Neuronal stem cell (in vitro differentiated cells): ENCODE measurements around the gene BCS1L. TPM values are rescaled to one million over a fixed set of nuclear protein-coding genes. Genes with fewer than 3 reads are reported as not detected.

ENCODE experiments used
- DNase-seq: peaks from one replicate; pipeline ENCODE4 v3.0.0-alpha.2; 2013; ENCODE audit warnings: low spot score
- H2AFZ ChIP-seq: one replicate; pipeline ENCODE4 v1.6.1; 2013; ENCODE audit warnings: mild to moderate bottlenecking, low read length, inconsistent platforms
- H2AK5ac ChIP-seq: 2 replicates; pipeline ENCODE4 v1.6.1; 2013; ENCODE audit warnings: low read depth, mild to moderate bottlenecking, inconsistent platforms, low read length, moderate library complexity, mixed read lengths
- H2BK120ac ChIP-seq: 2 replicates; pipeline ENCODE4 v1.6.1; 2013; ENCODE audit warnings: low read depth, mild to moderate bottlenecking, inconsistent platforms, low read length, moderate library complexity, mixed read lengths
- H2BK12ac ChIP-seq: one replicate; pipeline ENCODE4 v1.6.1; 2013; ENCODE audit warnings: low read length, inconsistent platforms
- H2BK15ac ChIP-seq: 2 replicates; pipeline ENCODE4 v1.6.1; 2013; ENCODE audit warnings: mild to moderate bottlenecking, low read length, inconsistent platforms, mixed read lengths
- H2BK5ac ChIP-seq: one replicate; pipeline ENCODE4 v1.6.1; 2013; ENCODE audit warnings: inconsistent platforms, mild to moderate bottlenecking, low read length, moderate library complexity
- H3K14ac ChIP-seq: one replicate; pipeline ENCODE4 v1.6.1; 2013; ENCODE audit warnings: low read length, inconsistent platforms
- H3K18ac ChIP-seq: 2 replicates; pipeline ENCODE4 v1.6.1; 2013; ENCODE audit warnings: low read length, inconsistent platforms
- H3K23ac ChIP-seq: 2 replicates; pipeline ENCODE4 v1.6.1; 2013; ENCODE audit warnings: low read depth, mild to moderate bottlenecking, mixed read lengths, low read length, inconsistent platforms; ENCODE audit not compliant: poor library complexity
- H3K27ac ChIP-seq: replicated peaks from 3 replicates; pipeline ENCODE4 v1.5.1; 2013; ENCODE audit warnings: low read length, inconsistent platforms
- H3K27me3 ChIP-seq, 3 experiments: 2 replicates each; pipeline ENCODE4 v1.6.1; 2013; ENCODE audit warnings: low read length in 3 of 3, mild to moderate bottlenecking in 2 of 3, inconsistent platforms in 1 of 3, low read depth in 1 of 3, mixed read lengths in 1 of 3, moderate library complexity in 1 of 3; ENCODE audit not compliant: control insufficient read depth in 3 of 3, insufficient read depth in 3 of 3
- H3K36me3 ChIP-seq, 2 donors: replicated peaks in 1 of 2; 2 replicates each; pipeline ENCODE4 v1.6.1; 2013; ENCODE audit warnings: low read length in 2 of 2; ENCODE audit not compliant: control insufficient read depth in 2 of 2, insufficient read depth in 2 of 2
- H3K4ac ChIP-seq: 2 replicates; pipeline ENCODE4 v1.6.1; 2013; ENCODE audit warnings: inconsistent platforms, mild to moderate bottlenecking, low read length, moderate library complexity
- H3K4me1 ChIP-seq, 2 donors: 1 replicate in 1 of 2; 2 replicates in 1 of 2; pipeline ENCODE4 v1.6.1; 2013; ENCODE audit warnings: low read length in 2 of 2, low read depth in 1 of 2; ENCODE audit not compliant: control insufficient read depth in 2 of 2, insufficient read depth in 1 of 2
- H3K4me2 ChIP-seq: one replicate; pipeline ENCODE4 v1.6.1; 2013; ENCODE audit warnings: mild to moderate bottlenecking, low read length, inconsistent platforms; ENCODE audit not compliant: insufficient read depth, poor library complexity, severe bottlenecking
- H3K4me3 ChIP-seq, 2 donors: 2 replicates each; pipeline ENCODE4 v1.5.1; 2013; ENCODE audit warnings: low read length in 2 of 2, mild to moderate bottlenecking in 2 of 2, inconsistent platforms in 1 of 2, moderate library complexity in 1 of 2
- H3K79me1 ChIP-seq: one replicate; pipeline ENCODE4 v1.6.1; 2013; ENCODE audit warnings: low read depth, mild to moderate bottlenecking, inconsistent platforms, low read length, moderate library complexity
- H3K9ac ChIP-seq: one replicate; pipeline ENCODE4 v1.6.1; 2013; ENCODE audit warnings: mild to moderate bottlenecking, low read depth, low read length, inconsistent platforms; ENCODE audit not compliant: poor library complexity
- H3K9me3 ChIP-seq, 2 donors: replicated peaks in 1 of 2; 2 replicates each; pipeline versions ENCODE3 to v1.6.1; 2013; ENCODE audit warnings: low read length in 2 of 2, mild to moderate bottlenecking in 2 of 2, inconsistent platforms in 1 of 2, low read depth in 1 of 2, mixed read lengths in 1 of 2, moderate library complexity in 1 of 2; ENCODE audit not compliant: control insufficient read depth in 2 of 2, insufficient read depth in 1 of 2
- H4K8ac ChIP-seq: one replicate; pipeline ENCODE4 v1.6.1; 2013; ENCODE audit warnings: low read depth, mild to moderate bottlenecking, inconsistent platforms, low read length, moderate library complexity
- H4K91ac ChIP-seq: one replicate; pipeline ENCODE4 v1.6.1; 2013; ENCODE audit warnings: low read length, low read depth, mild to moderate bottlenecking, inconsistent platforms; ENCODE audit not compliant: poor library complexity
- WGBS, 2 donors: extraction: QIAGEN DNeasy Blood & Tissue Kit; methylation state at CpG; one replicate each; pipeline ENCODE4 v1.1.7; 2013; ENCODE audit warnings: missing lambda C conversion rate in 2 of 2, mixed read lengths in 1 of 2; ENCODE audit not compliant: insufficient read length in 2 of 2, insufficient replicate concordance in 1 of 2; ENCODE audit errors: extremely low coverage in 2 of 2; 5-methylcytosine and 5-hydroxymethylcytosine counted together
- polyA plus RNA-seq, 2 experiments: library from polyadenylated mRNA; stranded (reverse); fragments of 200-250 nt; gene quantifications; one replicate each; pipeline ENCODE4 v1.2.3, GENCODE V29; 2013

The BCS1L gene
- polyA plus RNA-seq (2013, experiment 1 of 2): 17.1 TPM
- 15.7 TPM for polyA plus RNA-seq (2013, experiment 2 of 2)

DNA sequence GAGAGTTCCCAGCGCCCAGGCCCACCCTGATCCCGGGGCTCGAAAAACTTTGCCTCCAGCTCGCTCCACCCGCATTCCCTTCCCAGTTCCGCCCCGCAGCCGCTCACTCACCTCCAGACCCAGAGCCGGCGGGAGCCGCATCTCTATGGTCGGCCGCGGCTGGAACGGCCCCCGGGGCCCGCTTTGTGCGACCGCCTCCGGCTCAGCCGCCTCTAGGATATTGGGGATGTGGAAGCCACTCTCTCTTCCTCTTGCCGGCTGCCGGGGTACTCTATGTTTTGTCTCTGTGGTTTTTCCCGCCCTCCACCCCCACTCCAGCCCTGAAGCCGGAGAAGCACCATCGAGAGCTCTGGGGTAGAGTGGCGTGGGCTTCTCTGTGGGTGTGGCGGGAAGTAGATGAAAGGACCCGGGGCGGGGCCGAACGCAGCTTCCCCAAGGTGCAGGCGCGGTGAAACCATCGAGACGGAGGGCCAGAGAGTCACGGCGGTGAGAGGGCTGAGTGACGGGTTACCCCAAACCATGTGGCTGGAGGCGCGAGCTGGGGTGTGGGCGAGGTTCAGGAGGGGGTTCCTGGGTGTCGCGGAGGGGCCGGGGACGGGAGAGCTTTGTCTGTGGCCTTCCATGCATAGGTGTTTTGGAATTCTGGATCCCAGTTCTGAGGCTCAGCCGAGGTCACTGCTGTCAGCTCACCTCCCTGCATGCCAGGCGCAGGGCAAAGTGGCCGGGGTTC is at the start of gene BCS1L, which contains the start of gene ZNF142:
Gene BCS1L (plus strand): TSS at position 426 of the 730 bp plus-strand sequence. CDS start 1,305 bp downstream, outside the sequence.
Gene ZNF142 (minus strand): TSS at position 366 of the 730 bp plus-strand sequence. CDS start 3,194 bp downstream, outside the sequence.
- H2BK120ac ChIP-seq: no peak within 1 kb of the TSS
- H3K4me2 ChIP-seq: peak within 1 kb of the TSS; percentile 93
- peaks cover 3 to 4% of the 10 kb centered on the region in 2 donors for H3K4me1 ChIP-seq
- H3K27ac ChIP-seq: peak within 1 kb of the TSS; percentile 69
- peak within 1 kb of the TSS; percentile 76 for H3K18ac ChIP-seq
- peak; percentile 84 for DNase-seq
- H2BK12ac ChIP-seq: no peak within 1 kb of the TSS
- H3K4ac ChIP-seq: no peak within 1 kb of the TSS
- H2AFZ ChIP-seq: peak within 1 kb of the TSS; percentile 98
- H4K8ac ChIP-seq: no peak within 1 kb of the TSS
- H3K9ac ChIP-seq: peak within 1 kb of the TSS; percentile 79
- no peak within 1 kb of the TSS for H4K91ac ChIP-seq
- peaks cover 4% of the 10 kb centered on the region for H3K79me1 ChIP-seq
- peaks cover 45 to 77% of the 10 kb centered on the region in 2 donors for H3K36me3 ChIP-seq
- H2BK5ac ChIP-seq: no peak within 1 kb of the TSS
- peak within 1 kb of the TSS; percentile 86 to 92 for H3K4me3 ChIP-seq
- peak within 1 kb of the TSS; percentile 17 for H3K23ac ChIP-seq
- WGBS, 2 donors: no CpG with 5 or more reads among the region's 49 CpGs
- no peaks in the 10 kb centered on the region for H3K27me3 ChIP-seq
- H3K9me3 ChIP-seq: no peaks in the 10 kb centered on the region
- H2BK15ac ChIP-seq: no peak within 1 kb of the TSS
- H3K14ac ChIP-seq: no peak within 1 kb of the TSS
- H2AK5ac ChIP-seq: no peak within 1 kb of the TSS

DNA sequence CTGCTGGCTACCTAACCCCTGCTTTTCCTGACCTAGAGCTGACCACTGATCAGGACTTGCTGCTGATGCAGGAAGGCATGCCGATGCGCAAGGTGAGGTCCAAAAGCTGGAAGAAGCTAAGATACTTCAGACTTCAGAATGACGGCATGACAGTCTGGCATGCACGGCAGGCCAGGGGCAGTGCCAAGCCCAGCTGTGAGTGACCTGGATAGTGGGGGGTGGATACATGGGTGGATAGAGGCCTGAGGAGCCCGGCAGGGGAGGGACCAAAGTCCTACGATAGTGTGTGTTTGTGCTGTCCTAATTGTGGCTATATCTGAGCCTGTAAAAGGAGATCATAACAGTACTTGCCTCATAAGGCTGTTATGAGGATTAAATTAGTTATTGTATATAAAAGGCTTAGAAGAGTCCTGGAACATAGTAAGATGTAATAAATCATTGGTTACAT is 43.6 kb upstream of the BCS1L start:
- no peak overlapping the region for H3K14ac ChIP-seq
- H2BK12ac ChIP-seq: no peak overlapping the region
- H3K4me1 ChIP-seq: no peaks in the 10 kb centered on the region
- H3K23ac ChIP-seq: no peak overlapping the region
- H4K91ac ChIP-seq: no peak overlapping the region
- no peak for DNase-seq
- H4K8ac ChIP-seq: no peak overlapping the region
- no peak overlapping the region for H3K4ac ChIP-seq
- no peaks in the 10 kb centered on the region for H3K36me3 ChIP-seq
- H2BK5ac ChIP-seq: no peak overlapping the region
- no peak overlapping the region for H3K4me2 ChIP-seq
- no peak overlapping the region for H2AFZ ChIP-seq
- whole genome bisulfite sequencing, 2 donors: no CpG with 5 or more reads among the region's 6 CpGs
- H3K27me3 ChIP-seq: no peaks in the 10 kb centered on the region
- H3K4me3 ChIP-seq: no peak overlapping the region
- H2AK5ac ChIP-seq: no peak overlapping the region
- no peak overlapping the region for H3K27ac ChIP-seq
- H3K9ac ChIP-seq: no peak overlapping the region
- no peak overlapping the region for H2BK120ac ChIP-seq
- no peaks in the 10 kb centered on the region for H3K9me3 ChIP-seq
- peak overlapping the region; percentile 70 for H3K18ac ChIP-seq
- H2BK15ac ChIP-seq: no peak overlapping the region
- no peaks in the 10 kb centered on the region for H3K79me1 ChIP-seq

DNA sequence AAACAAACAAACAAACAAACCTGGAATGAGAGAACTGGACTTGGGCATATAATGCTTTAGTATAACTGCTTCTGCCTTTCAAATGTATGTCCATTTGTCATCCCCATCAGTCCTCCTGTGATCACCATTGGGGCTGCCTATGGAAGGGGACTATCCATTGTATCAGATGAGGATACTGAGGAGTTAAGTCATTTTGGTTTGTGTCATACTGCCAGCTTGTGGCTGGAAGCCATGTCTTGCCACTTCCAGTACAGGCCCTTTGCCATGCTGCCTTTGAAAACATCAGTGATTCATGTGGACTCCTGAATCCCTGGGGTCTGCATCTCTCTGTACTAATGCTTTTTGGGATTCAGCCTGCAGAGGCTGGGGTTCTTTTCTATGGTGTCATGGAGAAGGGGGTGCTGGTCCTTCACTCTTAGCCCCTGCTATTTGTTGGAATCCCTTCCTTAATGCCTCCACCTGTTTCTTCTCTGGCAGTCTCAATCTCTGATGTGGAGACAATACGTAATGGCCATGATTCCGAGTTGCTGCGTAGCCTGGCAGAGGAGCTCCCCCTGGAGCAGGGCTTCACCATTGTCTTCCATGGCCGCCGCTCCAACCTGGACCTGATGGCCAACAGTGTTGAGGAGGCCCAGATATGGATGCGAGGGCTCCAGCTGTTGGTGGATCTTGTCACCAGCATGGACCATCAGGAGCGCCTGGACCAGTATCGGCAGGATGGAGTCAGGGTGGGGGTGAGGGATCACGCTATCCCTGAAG is 41.2 kb upstream of the BCS1L start:
- H3K9me3 ChIP-seq: no peaks in the 10 kb centered on the region
- H2AK5ac ChIP-seq: no peak overlapping the region
- H3K79me1 ChIP-seq: no peaks in the 10 kb centered on the region
- no peak overlapping the region for H4K91ac ChIP-seq
- H3K4me2 ChIP-seq: no peak overlapping the region
- H3K27ac ChIP-seq: no peak overlapping the region
- H2BK15ac ChIP-seq: no peak overlapping the region
- no peaks in the 10 kb centered on the region for H3K4me1 ChIP-seq
- no peak overlapping the region for H3K23ac ChIP-seq
- no peak overlapping the region for H3K9ac ChIP-seq
- H2BK5ac ChIP-seq: no peak overlapping the region
- no peak overlapping the region for H3K4ac ChIP-seq
- no peaks in the 10 kb centered on the region for H3K27me3 ChIP-seq
- peak overlapping the region; percentile 11 for H3K18ac ChIP-seq
- H4K8ac ChIP-seq: no peak overlapping the region
- no peak overlapping the region for H2AFZ ChIP-seq
- H3K36me3 ChIP-seq: no peaks in the 10 kb centered on the region
- no peak for DNase-seq
- no CpG with 5 or more reads among the region's 9 CpGs for WGBS, 2 donors
- no peak overlapping the region for H2BK120ac ChIP-seq
- H3K14ac ChIP-seq: no peak overlapping the region
- no peak overlapping the region for H3K4me3 ChIP-seq
- no peak overlapping the region for H2BK12ac ChIP-seq

- no peak overlapping the region for H2BK15ac ChIP-seq
- WGBS, 2 donors: no CpG with 5 or more reads among the region's 7 CpGs
- no peak for DNase-seq
Observed at GRCh38 chr2:218621007-218621406, 38.5 kb upstream of the BCS1L start.

More at GRCh38 chr2:218621007-218621406, 38.5 kb upstream of the BCS1L start:
- Histone ChIP-seq H3K18ac (no peak overlapping the region), H3K4ac (no peak overlapping the region), H3K27me3 (no peaks in the 10 kb centered on the region), H2BK12ac (no peak overlapping the region), H3K23ac (no peak overlapping the region), H3K79me1 (no peaks in the 10 kb centered on the region), H3K4me1 (no peaks in the 10 kb centered on the region), H3K9ac (no peak overlapping the region), H2AFZ (no peak overlapping the region), H2BK5ac (no peak overlapping the region), H3K4me2 (no peak overlapping the region), H2BK120ac (no peak overlapping the region), H4K91ac (no peak overlapping the region), H3K36me3 (no peaks in the 10 kb centered on the region), H3K9me3 (no peaks in the 10 kb centered on the region), H3K14ac (no peak overlapping the region), H3K4me3 (no peak overlapping the region), H2AK5ac (no peak overlapping the region), H4K8ac (no peak overlapping the region), H3K27ac (no peak overlapping the region)
